ENCODE measurements around the gene SPTLC3.

Gene SPTLC3

GRCh38 chr20:13148402-13148801, 139.6 kb downstream of the SPTLC3 start:
- no peak for TF ChIP-seq YY1 (IDR thresholded peaks at IDR 0.05; ENCODE audit: insufficient read depth, insufficient read length)
- no peak for TF ChIP-seq SUZ12 (IDR thresholded peaks at IDR 0.05; ENCODE audit: extremely low read depth, insufficient read depth, insufficient read length)
- TF ChIP-seq ZNF274 (IDR thresholded peaks at IDR 0.05; ENCODE audit: low read depth, low read length), result no peak
- no peak overlapping the region for H3K9ac ChIP-seq (ENCODE audit: insufficient read length, low read depth)
- H3K27me3 ChIP-seq (ENCODE audit: insufficient read depth, insufficient read length), result no peaks in the 10 kb centered on the region
- no peaks in the 10 kb centered on the region for H3K4me1 ChIP-seq (ENCODE audit: insufficient read depth, insufficient read length)
- no peak overlapping the region for H3K4me3 ChIP-seq (ENCODE audit: insufficient read length, low read depth)
- H3K9me3 ChIP-seq (ENCODE audit: insufficient read depth, low read length), result no peaks in the 10 kb centered on the region
- H3K36me3 ChIP-seq (ENCODE audit: insufficient read depth, insufficient read length, low read length), result no peaks in the 10 kb centered on the region
- no peak for DNase-seq (ENCODE audit: low read depth, low spot score)

- TF ChIP-seq ZNF274 (IDR thresholded peaks at IDR 0.05; ENCODE audit: low read depth, low read length) (no peak), YY1 (IDR thresholded peaks at IDR 0.05; ENCODE audit: insufficient read depth, insufficient read length) (no peak), SUZ12 (IDR thresholded peaks at IDR 0.05; ENCODE audit: extremely low read depth, insufficient read depth, insufficient read length) (no peak)
- Histone ChIP-seq H3K36me3 (ENCODE audit: insufficient read depth, insufficient read length, low read length) (no peaks in the 10 kb centered on the region), H3K4me3 (ENCODE audit: insufficient read length, low read depth) (no peak overlapping the region), H3K9ac (ENCODE audit: insufficient read length, low read depth) (no peak overlapping the region), H3K9me3 (ENCODE audit: insufficient read depth, low read length) (no peaks in the 10 kb centered on the region), H3K4me1 (ENCODE audit: insufficient read depth, insufficient read length) (no peaks in the 10 kb centered on the region), H3K27me3 (ENCODE audit: insufficient read depth, insufficient read length) (no peaks in the 10 kb centered on the region)
- DNase-seq (ENCODE audit: low read depth, low spot score), result no peak
Observed at GRCh38 chr20:13148961-13149360, 140.2 kb downstream of the SPTLC3 start.

- H3K27me3 ChIP-seq (ENCODE audit: insufficient read depth, insufficient read length), result no peaks in the 10 kb centered on the region
- H3K9ac ChIP-seq (ENCODE audit: insufficient read length, low read depth), result no peak overlapping the region
- H3K4me3 ChIP-seq (ENCODE audit: insufficient read length, low read depth), result no peak overlapping the region
- no peaks in the 10 kb centered on the region for H3K36me3 ChIP-seq (ENCODE audit: insufficient read depth, insufficient read length, low read length)
- H3K4me1 ChIP-seq (ENCODE audit: insufficient read depth, insufficient read length), result no peaks in the 10 kb centered on the region
- DNase-seq (ENCODE audit: low read depth, low spot score), result no peak
- no peak for TF ChIP-seq ZNF274 (IDR thresholded peaks at IDR 0.05; ENCODE audit: low read depth, low read length)
- no peak for TF ChIP-seq YY1 (IDR thresholded peaks at IDR 0.05; ENCODE audit: insufficient read depth, insufficient read length)
- no peak for TF ChIP-seq SUZ12 (IDR thresholded peaks at IDR 0.05; ENCODE audit: extremely low read depth, insufficient read depth, insufficient read length)
- H3K9me3 ChIP-seq (ENCODE audit: insufficient read depth, low read length), result no peaks in the 10 kb centered on the region
Observed at GRCh38 chr20:13149371-13150105, 140.8 kb downstream of the SPTLC3 start.

- Histone ChIP-seq H3K27me3 (ENCODE audit: insufficient read depth, insufficient read length) (no peaks in the 10 kb centered on the region), H3K9ac (ENCODE audit: insufficient read length, low read depth) (no peak overlapping the region), H3K9me3 (ENCODE audit: insufficient read depth, low read length) (no peaks in the 10 kb centered on the region), H3K36me3 (ENCODE audit: insufficient read depth, insufficient read length, low read length) (no peaks in the 10 kb centered on the region), H3K4me1 (ENCODE audit: insufficient read depth, insufficient read length) (no peaks in the 10 kb centered on the region), H3K4me3 (ENCODE audit: insufficient read length, low read depth) (no peak overlapping the region)
- DNase-seq (ENCODE audit: low read depth, low spot score), result no peak
- TF ChIP-seq ZNF274 (IDR thresholded peaks at IDR 0.05; ENCODE audit: low read depth, low read length), result no peak
- TF ChIP-seq SUZ12 (IDR thresholded peaks at IDR 0.05; ENCODE audit: extremely low read depth, insufficient read depth, insufficient read length), result no peak
- TF ChIP-seq YY1 (IDR thresholded peaks at IDR 0.05; ENCODE audit: insufficient read depth, insufficient read length), result no peak
Observed at GRCh38 chr20:13158369-13158768, 149.6 kb downstream of the SPTLC3 start.

GRCh38 chr20:13159889-13160288, 151.1 kb downstream of the SPTLC3 start:
- Histone ChIP-seq H3K4me1 (ENCODE audit: insufficient read depth, insufficient read length) (no peaks in the 10 kb centered on the region), H3K36me3 (ENCODE audit: insufficient read depth, insufficient read length, low read length) (no peaks in the 10 kb centered on the region), H3K9me3 (ENCODE audit: insufficient read depth, low read length) (no peaks in the 10 kb centered on the region), H3K4me3 (ENCODE audit: insufficient read length, low read depth) (no peak overlapping the region), H3K9ac (ENCODE audit: insufficient read length, low read depth) (no peak overlapping the region), H3K27me3 (ENCODE audit: insufficient read depth, insufficient read length) (no peaks in the 10 kb centered on the region)
- TF ChIP-seq ZNF274 (IDR thresholded peaks at IDR 0.05; ENCODE audit: low read depth, low read length) (no peak), SUZ12 (IDR thresholded peaks at IDR 0.05; ENCODE audit: extremely low read depth, insufficient read depth, insufficient read length) (no peak), YY1 (IDR thresholded peaks at IDR 0.05; ENCODE audit: insufficient read depth, insufficient read length) (no peak)
- DNase-seq (ENCODE audit: low read depth, low spot score), result no peak

- H3K36me3 ChIP-seq (ENCODE audit: insufficient read depth, insufficient read length, low read length), result no peaks in the 10 kb centered on the region
- H3K4me3 ChIP-seq (ENCODE audit: insufficient read length, low read depth), result no peak overlapping the region
- no peaks in the 10 kb centered on the region; the same call in 1 of the 2 replicates for H3K9me3 ChIP-seq (ENCODE audit: insufficient read depth, low read length)
- no peak overlapping the region for H3K9ac ChIP-seq (ENCODE audit: insufficient read length, low read depth)
- TF ChIP-seq YY1 (IDR thresholded peaks at IDR 0.05; ENCODE audit: insufficient read depth, insufficient read length), result no peak
- TF ChIP-seq SUZ12 (IDR thresholded peaks at IDR 0.05; ENCODE audit: extremely low read depth, insufficient read depth, insufficient read length), result no peak
- no peak for TF ChIP-seq ZNF274 (IDR thresholded peaks at IDR 0.05; ENCODE audit: low read depth, low read length)
- H3K27me3 ChIP-seq (ENCODE audit: insufficient read depth, insufficient read length), result no peaks in the 10 kb centered on the region
- H3K4me1 ChIP-seq (ENCODE audit: insufficient read depth, insufficient read length), result no peaks in the 10 kb centered on the region
- DNase-seq (ENCODE audit: low read depth, low spot score), result no peak
Observed at GRCh38 chr20:13165203-13165602, 156.4 kb downstream of the SPTLC3 start.

GRCh38 chr20:13166011-13166410, 157.2 kb downstream of the SPTLC3 start:
- DNase-seq (ENCODE audit: low read depth, low spot score), result no peak
- H3K4me3 ChIP-seq (ENCODE audit: insufficient read length, low read depth), result no peak overlapping the region
- TF ChIP-seq SUZ12 (IDR thresholded peaks at IDR 0.05; ENCODE audit: extremely low read depth, insufficient read depth, insufficient read length) (no peak), YY1 (IDR thresholded peaks at IDR 0.05; ENCODE audit: insufficient read depth, insufficient read length) (no peak), ZNF274 (IDR thresholded peaks at IDR 0.05; ENCODE audit: low read depth, low read length) (no peak)
- H3K27me3 ChIP-seq (ENCODE audit: insufficient read depth, insufficient read length), result no peaks in the 10 kb centered on the region
- H3K9me3 ChIP-seq (ENCODE audit: insufficient read depth, low read length), result no peaks in the 10 kb centered on the region; the same call in 1 of the 2 replicates
- no peaks in the 10 kb centered on the region for H3K4me1 ChIP-seq (ENCODE audit: insufficient read depth, insufficient read length)
- H3K9ac ChIP-seq (ENCODE audit: insufficient read length, low read depth), result no peak overlapping the region
- H3K36me3 ChIP-seq (ENCODE audit: insufficient read depth, insufficient read length, low read length), result no peaks in the 10 kb centered on the region
